ENCODE measurements around the gene YOD1. TPM values are rescaled to one million over a fixed set of nuclear protein-coding genes. Genes with fewer than 3 reads are reported as not detected.

The YOD1 gene
- total and polyA plus RNA-seq, 2 donors (not counting 1 experiment from before 2014, with no cell fraction given), result 3.0 to 5.6 TPM

DNA sequence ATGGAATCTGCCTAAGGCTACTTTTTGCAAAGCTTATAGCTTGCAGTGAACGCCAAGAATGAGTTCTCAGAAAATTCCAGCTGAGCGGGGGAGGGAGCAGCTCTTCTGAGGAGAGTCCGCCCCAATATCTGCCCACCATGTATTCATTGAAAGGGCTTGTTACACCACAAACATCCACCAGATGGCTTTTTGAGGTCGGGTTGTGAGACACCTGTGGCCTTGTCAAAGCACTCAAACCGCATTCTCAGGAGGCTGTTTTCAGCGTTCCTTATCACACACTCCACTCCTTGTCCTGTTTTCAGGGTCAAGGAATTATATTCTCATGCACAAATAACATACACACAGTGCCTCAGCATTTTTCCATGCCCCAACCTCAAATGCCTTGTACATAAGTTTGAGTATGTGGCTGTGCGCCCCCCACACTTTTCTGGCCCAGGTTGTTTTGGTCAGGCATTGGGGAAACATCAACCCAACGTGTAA, 33.7 kb upstream of the YOD1 start:
- Histone ChIP-seq H2AFZ (ENCODE audit: low read length) (no peak overlapping the region), H3K4me2 (ENCODE audit: extremely low read depth, insufficient read depth, low read length) (no peak overlapping the region), H4K20me1 (ENCODE audit: control insufficient read depth, extremely low read depth, insufficient read depth, low read length) (no peaks in the 10 kb centered on the region), H3K4me3 (replicated peaks in 1 of 4; ENCODE audit: control extremely low read depth in 1 of 4, insufficient read depth in 1 of 4, low read depth in 3 of 4, low read length in 4 of 4) (no peak overlapping the region), H3K9ac (ENCODE audit: insufficient read depth, low read length) (no peak overlapping the region), H3K36me3 (ENCODE audit: control insufficient read depth, insufficient read depth, low read length) (no peaks in the 10 kb centered on the region), H3K79me2 (ENCODE audit: control insufficient read depth, insufficient read depth, low read length) (no peaks in the 10 kb centered on the region), H3K27me3 (ENCODE audit: control insufficient read depth, insufficient read depth, low read length) (no peaks in the 10 kb centered on the region), H3K27ac (ENCODE audit: insufficient read depth, low read length) (no peak overlapping the region), H3K4me1 (ENCODE audit: control insufficient read depth, extremely low read depth, insufficient read depth, low read length) (no peaks in the 10 kb centered on the region), H3K9me3 (ENCODE audit: control insufficient read depth, insufficient read depth, low read depth, low read length) (no peaks in the 10 kb centered on the region)
- no peak for TF ChIP-seq EZH2 (IDR thresholded peaks at IDR 0.05; ENCODE audit: low read length, missing control alignments)
- peak; percentile 57 to 66 for TF ChIP-seq CTCF (conservative IDR thresholded peaks at IDR 0.05 in 1 of 2, IDR thresholded peaks at IDR 0.05 in 1 of 2; ENCODE audit: low read depth in 1 of 2, low read length in 2 of 2)
- DNase-seq (ENCODE audit: low read depth in 2 of 2), result peak; percentile 56 to 77

- H3K4me3 ChIP-seq (replicated peaks in 1 of 4; ENCODE audit: control extremely low read depth in 1 of 4, insufficient read depth in 1 of 4, low read depth in 3 of 4, low read length in 4 of 4), result no peak overlapping the region
- H3K79me2 ChIP-seq (ENCODE audit: control insufficient read depth, insufficient read depth, low read length), result no peaks in the 10 kb centered on the region
- no peaks in the 10 kb centered on the region for H3K36me3 ChIP-seq (ENCODE audit: control insufficient read depth, insufficient read depth, low read length)
- no peaks in the 10 kb centered on the region for H3K4me1 ChIP-seq (ENCODE audit: control insufficient read depth, extremely low read depth, insufficient read depth, low read length)
- H3K9ac ChIP-seq (ENCODE audit: insufficient read depth, low read length), result no peak overlapping the region
- DNase-seq (ENCODE audit: low read depth in 2 of 2), result peak in 1 of 2 donors; percentile 22
- no peak overlapping the region for H2AFZ ChIP-seq (ENCODE audit: low read length)
- H3K27ac ChIP-seq (ENCODE audit: insufficient read depth, low read length), result no peak overlapping the region
- no peak overlapping the region for H3K4me2 ChIP-seq (ENCODE audit: extremely low read depth, insufficient read depth, low read length)
- no peaks in the 10 kb centered on the region for H3K9me3 ChIP-seq (ENCODE audit: control insufficient read depth, insufficient read depth, low read depth, low read length)
- no peaks in the 10 kb centered on the region for H3K27me3 ChIP-seq (ENCODE audit: control insufficient read depth, insufficient read depth, low read length)
- no peak for TF ChIP-seq CTCF (conservative IDR thresholded peaks at IDR 0.05 in 1 of 2, IDR thresholded peaks at IDR 0.05 in 1 of 2; ENCODE audit: low read depth in 1 of 2, low read length in 2 of 2)
- no peak for TF ChIP-seq EZH2 (IDR thresholded peaks at IDR 0.05; ENCODE audit: low read length, missing control alignments)
- no peaks in the 10 kb centered on the region for H4K20me1 ChIP-seq (ENCODE audit: control insufficient read depth, extremely low read depth, insufficient read depth, low read length)
Measured at GRCh38 chr1:207084232-207084631, 33.2 kb upstream of the YOD1 start.

DNA sequence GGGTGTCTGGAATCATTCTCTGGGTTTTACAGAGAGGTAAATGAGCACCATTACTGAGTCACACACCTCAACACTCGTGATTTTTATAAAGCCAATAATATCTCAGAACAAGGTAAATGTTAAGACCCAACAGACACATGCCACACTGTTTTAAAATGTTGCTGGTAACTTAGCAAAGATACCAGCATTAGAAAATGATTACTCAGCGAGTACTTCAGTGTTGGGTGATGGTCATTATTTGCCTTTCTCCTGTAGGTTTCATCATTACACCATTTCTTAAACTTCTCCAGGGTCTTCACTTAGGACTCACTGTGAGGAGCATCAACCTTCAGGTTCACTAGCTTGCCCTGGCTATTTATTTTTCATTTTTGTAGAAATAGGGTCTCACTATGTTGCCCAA, 30.8 kb upstream of the YOD1 start:
- no peak for TF ChIP-seq CTCF (conservative IDR thresholded peaks at IDR 0.05 in 1 of 2, IDR thresholded peaks at IDR 0.05 in 1 of 2; ENCODE audit: low read depth in 1 of 2, low read length in 2 of 2)
- TF ChIP-seq EZH2 (IDR thresholded peaks at IDR 0.05; ENCODE audit: low read length, missing control alignments), result no peak
- H3K79me2 ChIP-seq (ENCODE audit: control insufficient read depth, insufficient read depth, low read length), result no peaks in the 10 kb centered on the region
- H3K4me3 ChIP-seq (replicated peaks in 1 of 4; ENCODE audit: control extremely low read depth in 1 of 4, insufficient read depth in 1 of 4, low read depth in 3 of 4, low read length in 4 of 4), result no peak overlapping the region
- no peak overlapping the region for H3K4me2 ChIP-seq (ENCODE audit: extremely low read depth, insufficient read depth, low read length)
- no peak for DNase-seq (ENCODE audit: low read depth in 2 of 2)
- H3K9ac ChIP-seq (ENCODE audit: insufficient read depth, low read length), result no peak overlapping the region
- H3K9me3 ChIP-seq (ENCODE audit: control insufficient read depth, insufficient read depth, low read depth, low read length), result no peaks in the 10 kb centered on the region
- no peak overlapping the region for H3K27ac ChIP-seq (ENCODE audit: insufficient read depth, low read length)
- H3K36me3 ChIP-seq (ENCODE audit: control insufficient read depth, insufficient read depth, low read length), result no peaks in the 10 kb centered on the region
- no peaks in the 10 kb centered on the region for H3K4me1 ChIP-seq (ENCODE audit: control insufficient read depth, extremely low read depth, insufficient read depth, low read length)
- no peak overlapping the region for H2AFZ ChIP-seq (ENCODE audit: low read length)
- no peaks in the 10 kb centered on the region for H4K20me1 ChIP-seq (ENCODE audit: control insufficient read depth, extremely low read depth, insufficient read depth, low read length)
- H3K27me3 ChIP-seq (ENCODE audit: control insufficient read depth, insufficient read depth, low read length), result no peaks in the 10 kb centered on the region

Measured in fibroblast of lung (primary cell).